H9 (cell line): ENCODE data around the gene HSPBP1. TPM values are rescaled to one million over a fixed set of nuclear protein-coding genes. Genes with fewer than 3 reads are reported as not detected.

Experiments used
- DNase-seq: peaks from one replicate; pipeline ENCODE4 v3.0.0-alpha.2; 2017
- H2AFZ ChIP-seq: one replicate; pipeline ENCODE4 v1.6.1; 2013; ENCODE audit warnings: mild to moderate bottlenecking, low read length, control low read depth, moderate library complexity
- H2AK5ac ChIP-seq: 2 replicates; pipeline ENCODE4 v1.6.1; 2013; ENCODE audit warnings: low read length, control low read depth, mixed read lengths; ENCODE audit not compliant: insufficient read length
- H2BK120ac ChIP-seq: one replicate; pipeline ENCODE4 v1.6.1; 2013; ENCODE audit warnings: low read depth, mild to moderate bottlenecking, low read length, control low read depth, inconsistent platforms; ENCODE audit not compliant: poor library complexity, severe bottlenecking
- H2BK12ac ChIP-seq: 2 replicates; pipeline ENCODE4 v1.6.1; 2013; ENCODE audit warnings: low read length, control low read depth, mixed read lengths, low read depth; ENCODE audit not compliant: insufficient read length
- H2BK15ac ChIP-seq: 2 replicates; pipeline ENCODE4 v1.6.1; 2013; ENCODE audit warnings: low read depth, low read length, control low read depth
- H2BK20ac ChIP-seq: one replicate; pipeline ENCODE4 v1.6.1; 2013; ENCODE audit warnings: low read depth, mild to moderate bottlenecking, low read length, control low read depth, inconsistent platforms; ENCODE audit not compliant: poor library complexity, severe bottlenecking
- H2BK5ac ChIP-seq: 2 replicates; pipeline ENCODE4 v1.6.1; 2013; ENCODE audit warnings: low read length, control low read depth, mixed read lengths; ENCODE audit not compliant: insufficient read length
- H3K14ac ChIP-seq: 2 replicates; pipeline ENCODE4 v1.6.1; 2013; ENCODE audit warnings: low read length, control low read depth; ENCODE audit not compliant: insufficient read depth
- H3K18ac ChIP-seq: 2 replicates; pipeline ENCODE4 v1.6.1; 2013; ENCODE audit warnings: low read depth, mild to moderate bottlenecking, mixed read lengths, low read length, control low read depth; ENCODE audit not compliant: insufficient read length
- H3K23ac ChIP-seq: 2 replicates; pipeline ENCODE4 v1.6.1; 2013; ENCODE audit warnings: low read length, control low read depth, mixed read lengths, low read depth; ENCODE audit not compliant: insufficient read length
- H3K23me2 ChIP-seq: 2 replicates; pipeline ENCODE4 v1.6.1; 2013; ENCODE audit warnings: low read depth, mild to moderate bottlenecking, mixed read lengths, low read length, control low read depth; ENCODE audit not compliant: insufficient read length, poor library complexity, severe bottlenecking
- H3K27ac ChIP-seq: 2 replicates; pipeline ENCODE4 v1.5.1; 2013; ENCODE audit warnings: low read length, control low read depth, mixed read lengths, low read depth; ENCODE audit not compliant: insufficient read length
- H3K27me3 ChIP-seq: 2 replicates; pipeline ENCODE4 v1.6.1; 2013; ENCODE audit warnings: low read length, control low read depth, inconsistent platforms; ENCODE audit not compliant: insufficient read depth
- H3K4ac ChIP-seq: 2 replicates; pipeline ENCODE4 v1.6.1; 2013; ENCODE audit warnings: low read depth, mild to moderate bottlenecking, control low read depth, inconsistent platforms, low read length, moderate library complexity
- H3K4me1 ChIP-seq: 2 replicates; pipeline ENCODE4 v1.6.1; 2013; ENCODE audit warnings: low read length, control low read depth, inconsistent platforms; ENCODE audit not compliant: insufficient read depth
- H3K4me2 ChIP-seq: 2 replicates; pipeline ENCODE4 v1.6.1; 2013; ENCODE audit warnings: low read length, control low read depth, mixed read lengths; ENCODE audit not compliant: insufficient read length, insufficient read depth
- H3K56ac ChIP-seq: 2 replicates; pipeline ENCODE4 v1.6.1; 2013; ENCODE audit warnings: low read depth, mild to moderate bottlenecking, mixed read lengths, low read length, control low read depth; ENCODE audit not compliant: insufficient read length
- H3K79me1 ChIP-seq: 2 replicates; pipeline ENCODE4 v1.6.1; 2013; ENCODE audit warnings: low read depth, mild to moderate bottlenecking, moderate library complexity, low read length, control low read depth, inconsistent platforms; ENCODE audit not compliant: insufficient read depth, poor library complexity, severe bottlenecking
- H3K79me2 ChIP-seq: 2 replicates; pipeline ENCODE4 v1.6.1; 2013; ENCODE audit warnings: low read length, control low read depth, inconsistent platforms; ENCODE audit not compliant: insufficient read depth
- H3K9ac ChIP-seq: 2 replicates; pipeline ENCODE4 v1.6.1; 2013; ENCODE audit warnings: low read length, control low read depth, mixed read lengths; ENCODE audit not compliant: insufficient read length; ENCODE audit errors: extremely low read depth
- H3K9me3 ChIP-seq: one replicate; pipeline ENCODE4 v1.6.1; 2013; ENCODE audit warnings: low read depth, low read length, inconsistent platforms; ENCODE audit not compliant: control insufficient read depth
- H3T11ph ChIP-seq: one replicate; pipeline ENCODE4 v1.6.1; 2013; ENCODE audit warnings: mild to moderate bottlenecking, low read length, control low read depth, inconsistent platforms
- H4K20me1 ChIP-seq: one replicate; pipeline ENCODE4 v1.6.1; 2013; ENCODE audit not compliant: control insufficient read depth, insufficient read length, insufficient read depth
- H4K5ac ChIP-seq: 2 replicates; pipeline ENCODE4 v1.6.1; 2013; ENCODE audit warnings: low read depth, mild to moderate bottlenecking, mixed read lengths, low read length, control low read depth; ENCODE audit not compliant: insufficient read length
- H4K8ac ChIP-seq: replicated peaks from 2 replicates; pipeline ENCODE4 v1.6.1; 2013; ENCODE audit warnings: low read length, control low read depth, mixed read lengths, low read depth; ENCODE audit not compliant: insufficient read length
- H4K91ac ChIP-seq: 2 replicates; pipeline ENCODE4 v1.6.1; 2013; ENCODE audit warnings: low read depth, mild to moderate bottlenecking, moderate library complexity, mixed read lengths, low read length, control low read depth; ENCODE audit not compliant: insufficient read length
- H3K27ac Mint-ChIP-seq, 3 experiments: 2 replicates in 2 of 3; 3 replicates in 1 of 3; pipeline ENCODE4 v1.8.0; 2020 to 2021; ENCODE audit warnings: mixed read lengths in 3 of 3, mild to moderate bottlenecking in 1 of 3, moderate library complexity in 1 of 3
- H3K27me3 Mint-ChIP-seq: 2 replicates; pipeline ENCODE4 v1.8.0; 2021; ENCODE audit warnings: low read depth, mild to moderate bottlenecking, moderate library complexity, mixed read lengths
- H3K36me3 Mint-ChIP-seq, 3 experiments: 2 replicates in 2 of 3; 3 replicates in 1 of 3; pipeline ENCODE4 v1.8.0; 2020 to 2021; ENCODE audit warnings: low read depth in 3 of 3, mixed read lengths in 3 of 3; ENCODE audit not compliant: insufficient read depth in 1 of 3
- H3K4me1 Mint-ChIP-seq, 2 experiments: 2 replicates each; pipeline ENCODE4 v1.8.0; 2020; ENCODE audit warnings: mixed read lengths in 2 of 2
- H3K4me3 Mint-ChIP-seq, 2 experiments: 2 replicates in 1 of 2; 3 replicates in 1 of 2; pipeline ENCODE4 v1.8.0; 2020 to 2021; ENCODE audit warnings: mild to moderate bottlenecking in 2 of 2, mixed read lengths in 2 of 2, moderate library complexity in 1 of 2
- H3K9me3 Mint-ChIP-seq, 2 experiments: 2 replicates in 1 of 2; 3 replicates in 1 of 2; pipeline ENCODE4 v1.8.0; 2020; ENCODE audit warnings: mild to moderate bottlenecking in 2 of 2, mixed read lengths in 2 of 2, moderate library complexity in 1 of 2
- WGBS: extraction: QIAGEN DNeasy Blood & Tissue Kit; methylation state at CpG from one replicate; pipeline ENCODE4 v1.1.7; 2013; ENCODE audit warnings: missing lambda C conversion rate, low lambda C conversion rate, mixed read lengths; ENCODE audit not compliant: insufficient read length; ENCODE audit errors: extremely low coverage; 5-methylcytosine and 5-hydroxymethylcytosine counted together
- total RNA-seq: library from RNA; stranded (reverse); gene quantifications from 2 replicates; pipeline ENCODE4 v1.2.1, GENCODE V29; 2021
- TF ChIP-seq, protein P1 (sequence below): fragments of 200-600 bp; sonication (generic); conservative IDR thresholded peaks from 3 replicates; pipeline ENCODE4 v1.8.0; 2021; ENCODE audit warnings: antibody characterized with exemption, mild to moderate bottlenecking

The HSPBP1 gene
- total RNA-seq, 1 experiment from 2014 or later = 47.4 TPM

DNA sequence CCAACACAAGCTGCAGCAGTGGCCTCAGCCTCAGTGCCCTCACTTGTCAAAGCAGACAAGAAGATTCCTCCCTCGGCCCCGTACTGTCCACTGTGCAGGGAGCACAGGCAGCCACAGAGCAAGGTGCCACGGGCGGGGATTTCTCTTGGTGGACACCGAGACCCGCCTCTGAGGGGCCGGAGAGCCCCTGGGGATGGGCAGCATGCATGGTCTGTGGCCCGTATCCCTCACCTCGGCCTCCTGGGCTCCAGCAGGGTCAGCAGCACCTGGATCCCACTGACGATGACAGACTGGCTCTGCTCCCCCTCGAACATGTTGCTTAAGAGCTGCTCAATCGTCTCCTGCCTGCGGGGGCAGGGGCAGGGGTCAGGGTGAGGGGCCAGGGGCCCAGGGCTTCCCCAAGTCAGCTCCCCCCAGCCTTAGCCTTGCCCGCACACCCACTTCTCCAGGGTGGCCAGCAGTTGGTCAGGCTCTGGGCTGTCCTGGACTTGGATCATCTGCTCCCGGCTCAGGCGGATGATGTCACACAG is 37.9 kb downstream of the HSPBP1 start:
- no peak overlapping the region for H4K5ac ChIP-seq
- no peaks in the 10 kb centered on the region for H3K23me2 ChIP-seq
- Mint-ChIP-seq H3K27me3 (no peaks in the 10 kb centered on the region), H3K4me1 (no peaks in the 10 kb centered on the region), H3K4me3 (no peak overlapping the region), H3K27ac (no peak overlapping the region; a peak in 1 of 7 replicates), H3K36me3 (peaks cover 28 to 76% (median 75%) of the 10 kb centered on the region in 3 experiments; a peak in 6 of 7 replicates), H3K9me3 (no peaks in the 10 kb centered on the region)
- H3K27ac ChIP-seq = no peak overlapping the region
- no peak overlapping the region for H3K23ac ChIP-seq
- no peaks in the 10 kb centered on the region for H4K20me1 ChIP-seq
- TF ChIP-seq, protein P1, sequence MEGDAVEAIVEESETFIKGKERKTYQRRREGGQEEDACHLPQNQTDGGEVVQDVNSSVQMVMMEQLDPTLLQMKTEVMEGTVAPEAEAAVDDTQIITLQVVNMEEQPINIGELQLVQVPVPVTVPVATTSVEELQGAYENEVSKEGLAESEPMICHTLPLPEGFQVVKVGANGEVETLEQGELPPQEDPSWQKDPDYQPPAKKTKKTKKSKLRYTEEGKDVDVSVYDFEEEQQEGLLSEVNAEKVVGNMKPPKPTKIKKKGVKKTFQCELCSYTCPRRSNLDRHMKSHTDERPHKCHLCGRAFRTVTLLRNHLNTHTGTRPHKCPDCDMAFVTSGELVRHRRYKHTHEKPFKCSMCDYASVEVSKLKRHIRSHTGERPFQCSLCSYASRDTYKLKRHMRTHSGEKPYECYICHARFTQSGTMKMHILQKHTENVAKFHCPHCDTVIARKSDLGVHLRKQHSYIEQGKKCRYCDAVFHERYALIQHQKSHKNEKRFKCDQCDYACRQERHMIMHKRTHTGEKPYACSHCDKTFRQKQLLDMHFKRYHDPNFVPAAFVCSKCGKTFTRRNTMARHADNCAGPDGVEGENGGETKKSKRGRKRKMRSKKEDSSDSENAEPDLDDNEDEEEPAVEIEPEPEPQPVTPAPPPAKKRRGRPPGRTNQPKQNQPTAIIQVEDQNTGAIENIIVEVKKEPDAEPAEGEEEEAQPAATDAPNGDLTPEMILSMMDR = no peak
- H3K79me2 ChIP-seq = no peaks in the 10 kb centered on the region
- no peak overlapping the region for H3K9ac ChIP-seq
- H2AFZ ChIP-seq = no peak overlapping the region
- no peak overlapping the region for H3T11ph ChIP-seq
- no peak overlapping the region for H3K18ac ChIP-seq
- H2BK12ac ChIP-seq = no peak overlapping the region
- no peak overlapping the region for H2BK120ac ChIP-seq
- no peak overlapping the region for H2BK20ac ChIP-seq
- H2AK5ac ChIP-seq = no peak overlapping the region
- no CpG with 5 or more reads among the region's 16 CpGs for WGBS
- no peaks in the 10 kb centered on the region for H3K27me3 ChIP-seq
- H3K79me1 ChIP-seq = no peaks in the 10 kb centered on the region
- H3K4ac ChIP-seq = no peak overlapping the region
- no peak for DNase-seq
- no peaks in the 10 kb centered on the region for H3K9me3 ChIP-seq
- no peak overlapping the region for H2BK15ac ChIP-seq
- no peak overlapping the region; the same call in 1 of the 2 replicates for H3K14ac ChIP-seq
- no peak overlapping the region for H3K4me2 ChIP-seq
- H4K91ac ChIP-seq = no peak overlapping the region
- H4K8ac ChIP-seq = no peak overlapping the region
- H3K56ac ChIP-seq = no peak overlapping the region
- H2BK5ac ChIP-seq = no peak overlapping the region
- no peaks in the 10 kb centered on the region for H3K4me1 ChIP-seq
